HEK293 (cell line): ENCODE measurements around the gene GAS1.
A peak's percentile ranks its signal among the peaks of the same experiment; 100 is the strongest.

Experiments used
- ELK4 ChIP-seq: IDR thresholded peaks from 2 replicates; pipeline ENCODE4 v1.6.1; 2011; ENCODE audit warnings: mild to moderate bottlenecking, low read depth, low read length, borderline replicate concordance
- GLIS1 ChIP-seq: fragments of 450-650 bp; formaldehyde crosslinking; IDR thresholded peaks from 2 replicates; pipeline ENCODE4 v1.5.1; 2016; ENCODE audit warnings: missing biosample characterization, missing genetic modification characterization
- HIC1 ChIP-seq: fragments of 450-650 bp; formaldehyde crosslinking; IDR thresholded peaks from 2 replicates; pipeline ENCODE4 v1.5.1; 2016; ENCODE audit warnings: missing biosample characterization, missing genetic modification characterization
- HOXD13 ChIP-seq: sonication (generic); formaldehyde crosslinking; IDR thresholded peaks from 2 replicates; pipeline ENCODE4 v1.8.0; 2022; ENCODE audit warnings: missing genetic modification reagents, borderline replicate concordance
- KLF17 ChIP-seq: fragments of 450-650 bp; formaldehyde crosslinking; IDR thresholded peaks from 2 replicates; pipeline ENCODE4 v1.5.1; 2016; ENCODE audit warnings: missing biosample characterization, missing genetic modification characterization
- MEIS1 ChIP-seq: sonication (generic); formaldehyde crosslinking; IDR thresholded peaks from 2 replicates; pipeline ENCODE4 v1.8.1; 2022; ENCODE audit warnings: missing genetic modification reagents, mild to moderate bottlenecking, borderline replicate concordance
- ZBTB8A ChIP-seq: fragments of 450-650 bp; formaldehyde crosslinking; IDR thresholded peaks from 2 replicates; pipeline ENCODE4 v1.5.1; 2016; ENCODE audit warnings: missing biosample characterization, missing genetic modification characterization
- ZEB2 ChIP-seq: fragments of 450-650 bp; formaldehyde crosslinking; IDR thresholded peaks from 2 replicates; pipeline ENCODE4 v1.5.1; 2016; ENCODE audit warnings: missing biosample characterization, missing genetic modification characterization
- ZNF138 ChIP-seq: fragments of 450-650 bp; formaldehyde crosslinking; IDR thresholded peaks from 2 replicates; pipeline ENCODE4 v1.5.1; 2016; ENCODE audit warnings: missing biosample characterization, missing genetic modification characterization, borderline replicate concordance
- ZNF19 ChIP-seq: fragments of 450-650 bp; formaldehyde crosslinking; IDR thresholded peaks from 2 replicates; pipeline ENCODE4; 2016; ENCODE audit warnings: missing biosample characterization, missing genetic modification characterization, low read depth
- ZNF2 ChIP-seq: fragments of 450-650 bp; formaldehyde crosslinking; IDR thresholded peaks from 2 replicates; pipeline ENCODE4 v1.5.1; 2016; ENCODE audit warnings: missing biosample characterization, missing genetic modification characterization
- ZNF211 ChIP-seq: fragments of 450-650 bp; formaldehyde crosslinking; IDR thresholded peaks from 2 replicates; pipeline ENCODE4 v1.5.1; 2016; ENCODE audit warnings: low read depth, missing biosample characterization, missing genetic modification characterization
- ZNF239 ChIP-seq: fragments of 450-650 bp; formaldehyde crosslinking; IDR thresholded peaks from 2 replicates; pipeline ENCODE4 v1.5.1; 2016; ENCODE audit warnings: missing biosample characterization, missing genetic modification characterization
- ZNF248 ChIP-seq: fragments of 450-650 bp; formaldehyde crosslinking; IDR thresholded peaks from 2 replicates; pipeline ENCODE4 v1.5.1; 2017; ENCODE audit warnings: missing biosample characterization, missing genetic modification characterization
- ZNF302 ChIP-seq: fragments of 450-650 bp; formaldehyde crosslinking; IDR thresholded peaks from 2 replicates; pipeline ENCODE4 v1.5.1; 2016; ENCODE audit warnings: missing biosample characterization, missing genetic modification characterization, low read depth
- ZNF341 ChIP-seq: fragments of 450-650 bp; formaldehyde crosslinking; IDR thresholded peaks from 2 replicates; pipeline ENCODE4; 2016; ENCODE audit warnings: low read depth, missing biosample characterization, missing genetic modification characterization
- ZNF354C ChIP-seq: fragments of 450-650 bp; formaldehyde crosslinking; IDR thresholded peaks from 2 replicates; pipeline ENCODE4 v1.5.1; 2016; ENCODE audit warnings: missing biosample characterization, missing genetic modification characterization, low read depth, borderline replicate concordance
- ZNF48 ChIP-seq: fragments of 450-650 bp; formaldehyde crosslinking; IDR thresholded peaks from 2 replicates; pipeline ENCODE4 v1.5.1; 2016; ENCODE audit warnings: missing biosample characterization, missing genetic modification characterization
- ZNF513 ChIP-seq: fragments of 450-650 bp; IDR thresholded peaks from 2 replicates; pipeline ENCODE4 v1.5.1; 2018; ENCODE audit warnings: missing biosample characterization, missing genetic modification characterization
- ZNF555 ChIP-seq: fragments of 450-650 bp; formaldehyde crosslinking; conservative IDR thresholded peaks from 2 replicates; pipeline ENCODE4 v1.5.1; 2017; ENCODE audit warnings: missing biosample characterization, mild to moderate bottlenecking, missing genetic modification characterization, inconsistent platforms
- ZNF580 ChIP-seq: fragments of 450-650 bp; formaldehyde crosslinking; IDR thresholded peaks from 2 replicates; pipeline ENCODE4 v1.5.1; 2016; ENCODE audit warnings: missing biosample characterization, missing genetic modification characterization
- ZNF626 ChIP-seq: fragments of 450-650 bp; sonication (Bioruptor Pico); formaldehyde crosslinking; IDR thresholded peaks from 2 replicates; pipeline ENCODE4 v1.5.1; 2018; ENCODE audit warnings: missing biosample characterization, missing genetic modification characterization, inconsistent platforms
- ZNF707 ChIP-seq: fragments of 450-650 bp; formaldehyde crosslinking; IDR thresholded peaks from 2 replicates; pipeline ENCODE4 v1.5.1; 2016; ENCODE audit warnings: missing biosample characterization, missing genetic modification characterization
- ZSCAN30 ChIP-seq: fragments of 450-650 bp; IDR thresholded peaks from 2 replicates; pipeline ENCODE4 v1.5.1; 2018; ENCODE audit warnings: missing biosample characterization, mild to moderate bottlenecking, missing genetic modification characterization, moderate library complexity
- TF ChIP-seq, protein P1 (sequence below): fragments of 450-650 bp; formaldehyde crosslinking; IDR thresholded peaks from 2 replicates; pipeline ENCODE4; 2016; ENCODE audit warnings: missing biosample characterization, missing genetic modification characterization
- TF ChIP-seq, protein P2 (sequence below): fragments of 450-650 bp; formaldehyde crosslinking; IDR thresholded peaks from 2 replicates; pipeline ENCODE4 v1.5.1; 2016; ENCODE audit warnings: missing biosample characterization, missing genetic modification characterization
- TF ChIP-seq, protein P3 (sequence below): fragments of 450-650 bp; formaldehyde crosslinking; IDR thresholded peaks from 2 replicates; pipeline ENCODE4 v1.5.1; 2017; ENCODE audit warnings: missing biosample characterization, missing genetic modification characterization

GAS1 gene

DNA sequence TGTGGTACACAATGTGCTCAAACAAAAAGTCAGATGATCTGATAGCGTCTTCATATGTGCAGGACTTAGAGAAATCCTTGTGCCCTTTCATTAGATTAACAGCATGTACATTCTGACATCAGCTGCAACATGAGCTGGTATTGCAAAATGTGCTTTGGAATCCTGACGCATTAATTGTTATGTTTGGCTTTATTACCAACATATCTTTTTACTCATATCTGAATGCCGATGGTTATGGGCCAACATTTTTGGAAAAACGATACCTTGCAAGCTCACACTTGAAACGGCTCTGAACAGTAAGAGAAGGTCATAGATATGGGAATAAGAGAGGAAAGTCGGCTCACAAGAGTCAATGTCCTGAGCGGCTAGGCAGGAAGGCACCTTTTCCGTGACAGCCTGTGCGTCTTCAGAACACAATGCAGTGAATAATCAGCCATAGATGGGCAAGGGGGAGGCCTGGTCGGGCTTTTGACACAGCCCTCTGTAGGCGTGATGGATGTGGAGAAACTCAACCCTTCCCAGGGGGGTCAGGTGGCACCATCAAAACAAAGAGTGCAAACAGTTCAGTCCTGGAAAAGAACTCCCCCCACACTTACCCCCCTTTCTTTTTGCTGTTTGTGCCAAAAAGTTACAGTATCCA is 36.4 kb upstream of the GAS1 start (continued):
- TF ChIP-seq ELK4 (no peak), HIC1 (tag by site-specific recombination) (no peak), ZNF555 (tag by site-specific recombination) (no peak), ZBTB8A (tag by site-specific recombination) (peak; percentile 61), ZNF19 (tag by site-specific recombination) (no peak), ZNF580 (tag by site-specific recombination) (no peak), ZNF707 (tag by site-specific recombination) (no peak), ZEB2 (tag by site-specific recombination) (peak; percentile 99), ZSCAN30 (tag by site-specific recombination) (no peak; the same call in 1 of the 2 replicates), GLIS1 (tag by site-specific recombination) (peak; percentile 66), ZNF211 (tag by site-specific recombination) (no peak), ZNF239 (tag by site-specific recombination) (peak; percentile 51; the same call in 1 of the 2 replicates), ZNF2 (peak; percentile 40; the same call in 1 of the 2 replicates), HOXD13 (CRISPR knock-in tag) (no peak), ZNF248 (tag by site-specific recombination) (no peak), ZNF302 (no peak), ZNF48 (tag by site-specific recombination) (no peak), ZNF626 (no peak), ZNF138 (no peak), ZNF341 (tag by site-specific recombination) (peak; percentile 79), MEIS1 (no peak), ZNF513 (tag by site-specific recombination) (no peak; the same call in 1 of the 2 replicates), KLF17 (tag by site-specific recombination) (peak; percentile 16; the same call in 1 of the 2 replicates), ZNF354C (no peak)
- TF ChIP-seq, protein P1, sequence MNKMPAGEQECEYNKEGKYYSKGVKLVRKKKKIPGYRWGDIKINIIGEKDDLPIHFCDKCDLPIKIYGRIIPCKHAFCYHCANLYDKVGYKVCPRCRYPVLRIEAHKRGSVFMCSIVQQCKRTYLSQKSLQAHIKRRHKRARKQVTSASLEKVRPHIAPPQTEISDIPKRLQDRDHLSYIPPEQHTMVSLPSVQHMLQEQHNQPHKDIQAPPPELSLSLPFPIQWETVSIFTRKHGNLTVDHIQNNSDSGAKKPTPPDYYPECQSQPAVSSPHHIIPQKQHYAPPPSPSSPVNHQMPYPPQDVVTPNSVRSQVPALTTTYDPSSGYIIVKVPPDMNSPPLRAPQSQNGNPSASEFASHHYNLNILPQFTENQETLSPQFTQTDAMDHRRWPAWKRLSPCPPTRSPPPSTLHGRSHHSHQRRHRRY (tag by site-specific recombination), result no peak
- TF ChIP-seq, protein P2, sequence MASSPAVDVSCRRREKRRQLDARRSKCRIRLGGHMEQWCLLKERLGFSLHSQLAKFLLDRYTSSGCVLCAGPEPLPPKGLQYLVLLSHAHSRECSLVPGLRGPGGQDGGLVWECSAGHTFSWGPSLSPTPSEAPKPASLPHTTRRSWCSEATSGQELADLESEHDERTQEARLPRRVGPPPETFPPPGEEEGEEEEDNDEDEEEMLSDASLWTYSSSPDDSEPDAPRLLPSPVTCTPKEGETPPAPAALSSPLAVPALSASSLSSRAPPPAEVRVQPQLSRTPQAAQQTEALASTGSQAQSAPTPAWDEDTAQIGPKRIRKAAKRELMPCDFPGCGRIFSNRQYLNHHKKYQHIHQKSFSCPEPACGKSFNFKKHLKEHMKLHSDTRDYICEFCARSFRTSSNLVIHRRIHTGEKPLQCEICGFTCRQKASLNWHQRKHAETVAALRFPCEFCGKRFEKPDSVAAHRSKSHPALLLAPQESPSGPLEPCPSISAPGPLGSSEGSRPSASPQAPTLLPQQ, result peak; percentile 87
- TF ChIP-seq, protein P3, sequence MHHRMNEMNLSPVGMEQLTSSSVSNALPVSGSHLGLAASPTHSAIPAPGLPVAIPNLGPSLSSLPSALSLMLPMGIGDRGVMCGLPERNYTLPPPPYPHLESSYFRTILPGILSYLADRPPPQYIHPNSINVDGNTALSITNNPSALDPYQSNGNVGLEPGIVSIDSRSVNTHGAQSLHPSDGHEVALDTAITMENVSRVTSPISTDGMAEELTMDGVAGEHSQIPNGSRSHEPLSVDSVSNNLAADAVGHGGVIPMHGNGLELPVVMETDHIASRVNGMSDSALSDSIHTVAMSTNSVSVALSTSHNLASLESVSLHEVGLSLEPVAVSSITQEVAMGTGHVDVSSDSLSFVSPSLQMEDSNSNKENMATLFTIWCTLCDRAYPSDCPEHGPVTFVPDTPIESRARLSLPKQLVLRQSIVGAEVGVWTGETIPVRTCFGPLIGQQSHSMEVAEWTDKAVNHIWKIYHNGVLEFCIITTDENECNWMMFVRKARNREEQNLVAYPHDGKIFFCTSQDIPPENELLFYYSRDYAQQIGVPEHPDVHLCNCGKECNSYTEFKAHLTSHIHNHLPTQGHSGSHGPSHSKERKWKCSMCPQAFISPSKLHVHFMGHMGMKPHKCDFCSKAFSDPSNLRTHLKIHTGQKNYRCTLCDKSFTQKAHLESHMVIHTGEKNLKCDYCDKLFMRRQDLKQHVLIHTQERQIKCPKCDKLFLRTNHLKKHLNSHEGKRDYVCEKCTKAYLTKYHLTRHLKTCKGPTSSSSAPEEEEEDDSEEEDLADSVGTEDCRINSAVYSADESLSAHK (tag by site-specific recombination), result peak; percentile 95
